ENCODE data around the gene GREM2.
A peak's percentile ranks its signal among the peaks of the same experiment; 100 is the strongest.

Gene GREM2

DNA sequence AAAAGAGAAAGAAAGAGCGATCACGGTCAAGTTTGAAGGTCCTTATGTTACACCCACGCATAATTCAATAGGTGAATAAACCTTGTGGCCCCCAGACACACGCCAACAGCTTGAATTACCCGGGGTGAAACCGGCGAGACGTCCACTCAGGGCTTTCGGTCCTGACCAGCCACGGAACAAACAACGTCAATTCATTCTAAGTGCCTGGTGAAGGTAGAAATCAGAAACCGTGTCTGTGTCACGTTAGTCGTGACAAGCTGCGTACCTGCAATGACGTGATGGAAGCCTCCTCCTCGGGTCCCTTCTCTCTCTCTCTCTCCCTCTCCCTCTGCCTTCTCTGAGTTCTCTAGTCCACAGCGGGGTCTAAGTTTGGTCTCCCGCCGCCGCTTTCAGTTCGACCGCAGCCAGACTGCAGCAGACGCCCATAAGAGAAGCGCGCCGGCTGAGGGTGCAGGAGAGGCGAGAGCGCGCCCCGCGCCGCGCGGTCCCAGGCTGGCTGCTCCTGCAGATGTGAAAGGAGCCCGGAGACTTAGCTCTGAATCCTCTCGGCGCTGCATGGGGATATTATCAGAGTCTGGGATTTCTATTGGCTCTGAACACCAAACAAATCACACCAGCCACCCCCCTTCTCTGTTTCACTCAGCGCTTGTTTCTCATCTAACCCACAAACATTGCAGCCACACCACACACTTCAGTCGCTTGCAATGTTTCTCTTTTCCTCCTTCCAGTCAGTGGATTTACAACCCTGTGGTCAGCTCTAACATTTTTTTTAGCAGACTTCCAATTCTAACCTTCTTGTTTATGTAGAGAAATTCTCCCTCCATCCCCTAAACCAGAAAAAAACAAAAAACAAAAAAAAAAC lies at the start of gene GREM2:
GREM2 (minus strand) TSS at position 537 of the 862 bp plus-strand sequence. CDS start 118,680 bp downstream, outside the sequence.
- peak in 1 of 2 experiments; percentile 26 for DNase-seq (ENCODE audit: low read depth in 2 of 2)

DNA sequence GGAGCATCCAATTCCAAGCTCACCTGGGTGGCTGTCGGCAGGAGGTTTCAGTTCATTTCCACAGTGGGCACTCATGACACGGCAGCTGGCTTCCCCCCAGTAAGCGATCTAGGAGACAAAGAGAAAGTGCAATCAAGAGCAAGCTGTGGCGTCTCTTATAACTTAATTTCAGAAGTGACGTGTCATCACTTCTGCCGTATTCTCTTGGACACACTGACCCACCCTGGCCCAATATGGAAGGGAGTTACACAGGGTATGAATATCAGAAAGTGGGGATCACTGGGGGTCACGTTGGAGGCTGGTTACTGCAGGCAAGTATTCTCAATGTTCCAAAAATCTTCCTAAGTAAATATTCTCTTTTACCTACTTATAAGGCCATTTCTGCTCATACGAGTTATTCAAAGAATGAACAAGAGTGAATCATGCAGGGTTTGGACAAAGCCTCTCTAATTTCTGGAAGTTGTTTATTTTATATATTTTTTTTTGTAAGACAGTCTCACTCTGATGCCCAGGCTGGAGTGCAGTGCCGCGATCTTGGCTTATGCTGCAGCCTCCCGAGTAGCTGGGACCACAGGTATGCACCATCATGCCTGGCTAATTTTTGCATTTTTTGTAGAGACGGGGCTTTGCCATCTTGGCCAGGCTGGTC lies 46.5 kb upstream of the GREM2 start:
- DNase-seq (ENCODE audit: low read depth in 2 of 2): no peak

GRCh38 chr1:240656531-240656930 lies 44.6 kb upstream of the GREM2 start:
- no peak for DNase-seq (ENCODE audit: low read depth in 2 of 2)

DNA sequence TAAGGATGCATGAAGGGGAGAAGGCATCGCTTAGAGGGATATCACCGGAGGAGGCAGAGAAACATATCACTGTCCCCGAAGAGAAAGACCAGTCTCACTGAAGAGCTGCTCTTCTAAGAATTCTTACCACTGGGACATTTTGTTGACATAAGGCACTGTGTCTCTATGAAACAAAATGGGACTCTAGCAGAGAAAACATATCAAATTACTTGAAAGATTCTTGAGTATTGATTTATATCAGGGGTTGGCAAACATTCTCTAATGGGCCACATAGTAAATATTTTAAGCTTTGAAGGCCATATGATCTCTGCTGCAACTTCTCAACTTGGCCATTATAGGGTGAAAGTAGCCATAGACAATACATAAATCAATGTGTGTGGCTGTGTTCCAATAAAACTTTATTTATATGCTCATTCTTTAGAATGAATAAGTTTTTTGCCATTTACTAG lies 41.0 kb upstream of the GREM2 start:
- no peak for DNase-seq (ENCODE audit: low read depth in 2 of 2)

- DNase-seq (ENCODE audit: low read depth in 2 of 2): no peak
These were observed 40.6 kb upstream of the GREM2 start for GRCh38 chr1:240652549-240652948.

- DNase-seq (ENCODE audit: low read depth in 2 of 2): no peak
These were observed 38.9 kb upstream of the GREM2 start for GRCh38 chr1:240650877-240651276.

GRCh38 chr1:240649733-240650721 lies 38.1 kb upstream of the GREM2 start:
- DNase-seq (ENCODE audit: low read depth in 2 of 2): no peak

DNA sequence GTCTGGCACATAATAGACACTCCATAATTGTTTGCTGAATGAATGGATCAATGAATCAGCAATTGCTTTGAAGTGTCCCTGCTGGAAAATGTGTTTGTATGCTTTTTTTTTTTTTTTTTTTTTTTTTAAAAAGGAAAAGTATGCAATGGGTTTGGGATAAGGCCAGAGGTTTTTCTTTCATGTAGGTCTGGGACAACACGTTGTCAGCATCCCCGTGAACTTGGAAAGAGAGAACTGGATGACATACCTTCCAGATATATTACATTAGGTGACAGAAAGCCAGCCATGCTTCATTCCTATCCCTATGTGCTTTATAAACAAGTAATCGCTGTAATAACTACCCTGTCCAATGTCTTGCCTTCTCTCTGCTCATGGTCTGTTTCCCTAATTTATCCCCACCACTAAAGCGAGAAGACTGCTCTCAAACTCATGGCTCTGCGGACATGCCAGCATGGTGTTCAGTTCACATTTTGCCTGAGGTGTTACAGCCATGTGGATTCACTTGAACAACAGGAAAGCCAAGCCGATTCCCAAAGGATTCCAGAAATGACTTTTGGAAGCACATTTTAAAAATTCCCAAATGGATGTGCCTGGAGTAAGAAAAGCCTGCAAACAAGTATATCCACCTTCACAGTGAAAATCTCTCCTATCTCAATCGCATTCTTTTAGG lies 34.8 kb upstream of the GREM2 start:
- no peak for DNase-seq (ENCODE audit: low read depth in 2 of 2)

DNA sequence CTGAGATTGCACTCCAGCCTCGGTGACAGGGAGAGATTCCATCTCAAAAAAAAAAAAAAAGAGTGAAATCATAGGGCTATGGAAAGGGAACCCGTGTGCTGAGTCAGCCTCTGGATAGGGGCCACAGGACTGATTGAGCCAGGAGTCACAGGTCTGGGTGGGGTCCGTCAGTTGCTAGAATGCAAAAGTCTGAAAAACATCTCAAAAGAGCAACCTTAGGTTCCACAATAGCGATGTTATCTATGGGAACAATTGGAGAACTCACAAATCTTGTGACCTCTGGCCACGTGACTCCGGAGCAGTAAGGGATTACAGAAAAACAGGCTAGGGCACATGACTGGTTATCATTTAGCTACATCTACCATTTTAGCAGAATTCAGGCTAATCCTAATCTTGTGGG lies 32.8 kb upstream of the GREM2 start:
- DNase-seq (ENCODE audit: low read depth in 2 of 2): no peak

DNA sequence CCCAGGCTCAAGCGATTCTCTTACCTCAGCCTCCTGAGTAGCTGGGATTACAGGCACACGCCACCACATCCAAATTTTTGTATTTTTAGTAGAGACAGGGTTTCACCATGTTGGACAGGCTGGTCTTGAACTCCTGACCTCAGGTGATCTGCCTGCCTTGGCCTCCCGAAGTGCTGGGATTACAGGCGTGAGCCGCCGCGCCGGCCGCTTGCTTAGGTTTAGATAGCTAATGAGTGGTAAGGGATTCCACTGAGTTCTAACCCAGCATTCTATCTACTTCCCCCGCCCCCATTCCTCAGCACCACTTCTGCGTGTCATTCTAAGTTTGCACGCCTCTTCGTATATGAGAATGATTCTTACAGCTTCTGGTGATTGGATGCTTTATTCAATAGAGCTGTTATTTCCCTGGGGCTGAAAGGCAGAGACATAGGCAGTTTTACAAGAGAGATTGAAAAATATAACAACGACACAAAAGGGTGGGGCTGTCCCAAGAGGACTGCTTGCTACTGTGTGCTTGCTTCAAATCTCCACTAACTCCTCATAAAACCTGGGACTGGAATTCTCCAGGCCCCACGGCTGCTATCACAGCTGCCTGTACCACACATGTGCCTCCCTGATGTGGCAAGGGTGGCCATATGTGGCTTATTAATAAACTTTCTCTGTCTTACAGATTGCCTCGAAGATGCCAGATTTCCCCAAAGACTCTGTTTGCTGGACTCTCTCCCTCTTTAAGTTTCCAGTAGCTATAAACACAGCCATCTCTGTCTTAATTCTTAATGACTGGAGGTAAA lies 23.7 kb upstream of the GREM2 start:
- no peak for DNase-seq (ENCODE audit: low read depth in 2 of 2)

DNA sequence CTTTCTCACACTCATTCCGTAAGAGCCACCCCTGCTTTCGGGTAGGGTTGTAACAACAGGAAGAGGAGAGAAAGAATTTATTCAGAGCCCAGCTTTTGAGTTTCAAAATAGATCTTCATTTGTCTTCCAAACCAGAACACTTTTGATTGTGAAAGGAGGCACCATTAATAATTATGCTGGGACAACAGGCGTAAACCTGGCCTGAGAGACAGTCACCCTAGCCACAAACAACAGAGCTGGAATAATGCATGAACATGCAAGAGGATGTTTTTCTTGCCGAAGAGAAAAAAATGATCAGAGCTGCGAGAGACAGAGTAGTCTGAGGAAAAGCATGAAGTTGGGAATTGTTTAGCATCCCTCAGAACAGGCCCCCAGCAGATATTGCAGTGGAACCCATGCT lies 18.5 kb upstream of the GREM2 start:
- DNase-seq (ENCODE audit: low read depth in 2 of 2): no peak

- DNase-seq (ENCODE audit: low read depth in 2 of 2): no peak
These were observed 9.3 kb upstream of the GREM2 start for GRCh38 chr1:240621249-240621648.

- DNase-seq (ENCODE audit: low read depth in 2 of 2): no peak
These were observed 8.1 kb upstream of the GREM2 start for GRCh38 chr1:240619906-240620621.

DNA sequence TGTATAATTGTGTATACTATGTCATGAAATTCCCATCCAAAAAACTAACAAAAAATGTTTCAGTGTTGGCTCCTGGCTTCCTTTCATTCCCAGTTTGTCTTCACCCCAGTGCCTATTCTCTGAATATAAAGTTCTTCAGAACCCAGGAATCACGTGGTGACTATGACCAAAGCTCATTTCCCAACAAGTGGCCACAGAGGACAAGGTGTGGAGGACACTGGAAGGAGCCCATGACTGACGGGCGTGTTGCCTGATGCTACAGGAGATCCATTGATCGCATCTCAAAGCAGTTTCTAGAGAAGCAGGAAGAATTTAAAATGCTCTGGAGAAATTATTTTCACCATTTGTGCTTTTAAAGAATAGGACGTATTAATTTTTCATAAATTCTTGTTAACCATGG lies 7.4 kb upstream of the GREM2 start:
- no peak for DNase-seq (ENCODE audit: low read depth in 2 of 2)

GRCh38 chr1:240618946-240619345 lies 7.0 kb upstream of the GREM2 start:
- DNase-seq (ENCODE audit: low read depth in 2 of 2): no peak

- no peak for DNase-seq (ENCODE audit: low read depth in 2 of 2)
These were observed 4.1 kb upstream of the GREM2 start for GRCh38 chr1:240616018-240616417.

DNA sequence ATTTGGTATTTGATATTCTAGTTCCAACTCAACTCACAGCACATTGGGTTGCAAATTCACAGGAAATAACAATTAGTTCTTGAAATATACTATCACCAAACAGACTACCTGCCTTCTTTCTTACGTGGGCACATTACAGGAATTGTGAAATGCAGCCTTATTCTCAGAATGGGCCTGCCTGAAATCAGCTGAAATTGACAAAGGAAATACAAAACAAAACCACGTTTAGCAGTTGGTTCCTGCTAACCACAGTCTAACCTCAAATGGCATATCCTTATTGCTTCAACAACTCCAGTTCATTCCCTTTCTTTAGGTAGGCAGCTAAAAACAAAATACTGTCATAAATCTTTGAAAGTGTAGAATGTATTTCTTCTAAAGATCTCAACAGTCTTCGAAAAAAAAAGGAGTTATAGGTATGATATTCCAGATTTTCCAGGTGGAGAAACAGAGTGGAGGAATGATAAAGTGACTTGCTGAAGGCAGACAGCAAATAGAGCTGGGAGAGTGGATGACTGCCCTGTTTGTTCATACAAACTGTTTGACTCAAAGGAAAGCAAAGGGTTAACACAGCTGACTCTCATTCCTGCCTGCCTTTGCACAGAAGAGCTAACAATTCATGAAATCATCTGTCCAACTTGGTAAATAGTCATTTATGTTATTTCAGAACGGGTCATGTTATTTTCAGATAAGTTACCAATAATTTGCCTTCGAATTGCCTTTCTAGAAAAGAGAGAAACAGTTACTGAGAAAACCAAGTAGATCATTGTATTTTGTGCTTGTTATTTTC lies 1.6 kb upstream of the GREM2 start:
- DNase-seq (ENCODE audit: low read depth in 2 of 2): no peak

GRCh38 chr1:240612811-240613210 lies 856 bp upstream of the GREM2 start:
- DNase-seq (ENCODE audit: low read depth in 2 of 2): no peak

DNA sequence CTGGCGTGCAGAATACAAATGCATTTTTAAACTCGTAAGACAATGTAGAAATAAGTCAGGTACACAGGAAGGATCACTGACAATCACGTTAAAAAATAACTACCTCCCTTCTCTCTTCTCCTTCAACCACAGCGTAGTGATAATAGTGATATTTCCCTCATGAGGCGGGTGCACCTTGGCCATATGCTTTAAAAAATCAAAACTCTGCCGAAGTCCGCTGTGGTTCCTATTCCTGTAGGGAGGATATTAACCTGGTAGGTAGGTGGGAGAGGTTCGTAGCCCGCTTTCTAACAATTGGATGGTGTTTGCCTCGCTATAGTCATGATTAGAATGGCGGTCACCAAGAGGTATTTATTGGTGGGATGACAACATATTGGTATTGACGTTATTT lies 732 bp downstream of the GREM2 start:
- no peak for DNase-seq (ENCODE audit: low read depth in 2 of 2)

Data from stimulated activated CD4-positive, alpha-beta T cell treated with anti-CD3 and anti-CD28 coated beads, Interleukin-12 subunit alpha, Interleukin-12 subunit beta, amount 100 ng/mL, for 24 hours (primary cell).